ENCODE data around the gene ESF1.
"Not testable (repeated sequence)": the region's sequence is repeated elsewhere in the genome, so short reads cannot be mapped to it uniquely, and the experiment has no call there.

The ESF1 gene

DNA sequence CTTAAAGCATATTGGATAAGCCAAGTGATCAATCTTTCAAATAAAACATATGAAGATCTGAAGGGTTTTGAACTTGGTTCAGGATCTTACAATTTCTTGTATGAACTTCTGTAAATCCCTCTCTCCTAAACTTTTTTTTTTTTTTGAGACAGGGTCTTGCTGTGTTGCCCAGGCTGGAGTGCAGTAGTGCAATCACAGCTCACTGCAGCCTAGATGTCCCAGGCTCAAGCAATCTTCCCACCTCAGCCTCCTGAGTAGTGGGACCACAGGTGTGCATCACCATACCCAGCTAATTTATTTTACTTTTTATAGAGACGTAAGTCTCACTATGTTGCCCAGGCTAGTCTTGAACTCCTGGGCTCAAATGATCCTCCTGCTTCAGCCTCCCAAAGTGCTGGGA lies 46.5 kb downstream of the ESF1 start:
- DNase-seq, result not testable (repeated sequence)

- DNase-seq, result no peak
Measured at GRCh38 chr20:13736436-13737191, 48.1 kb downstream of the ESF1 start.

GRCh38 chr20:13735826-13736225 lies 48.9 kb downstream of the ESF1 start:
- DNase-seq, result no peak

GRCh38 chr20:13723011-13723410 lies 61.7 kb downstream of the ESF1 start:
- DNase-seq, result peak; percentile 34 to 45

GRCh38 chr20:13718171-13718570 lies 66.5 kb downstream of the ESF1 start:
- no peak for DNase-seq

- no peak for DNase-seq
Measured at GRCh38 chr20:13717631-13718044, 67.1 kb downstream of the ESF1 start.

DNA sequence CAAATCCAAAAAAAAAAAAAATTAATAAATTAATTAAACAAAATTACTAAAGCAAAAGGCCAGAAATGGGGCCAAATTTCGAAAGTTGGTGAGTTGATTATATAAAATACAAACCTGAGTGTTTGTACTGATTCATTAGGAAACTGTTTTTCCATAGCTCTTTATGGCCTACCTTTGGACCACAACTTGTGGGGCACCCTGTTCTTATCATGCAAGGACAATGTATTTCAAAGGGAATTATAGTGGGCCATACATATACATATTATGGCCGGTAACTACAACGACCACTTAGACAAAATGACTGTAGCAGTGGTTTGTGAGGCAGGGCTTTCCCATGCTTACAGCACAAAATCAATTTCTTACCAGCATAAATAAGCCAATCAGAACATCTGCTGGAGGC lies 69.5 kb downstream of the ESF1 start:
- DNase-seq, result no peak

- no peak for DNase-seq
Measured at GRCh38 chr20:13708234-13708633, 76.5 kb downstream of the ESF1 start.

- DNase-seq, result no peak
Measured at GRCh38 chr20:13703265-13703664, 81.5 kb downstream of the ESF1 start.

DNA sequence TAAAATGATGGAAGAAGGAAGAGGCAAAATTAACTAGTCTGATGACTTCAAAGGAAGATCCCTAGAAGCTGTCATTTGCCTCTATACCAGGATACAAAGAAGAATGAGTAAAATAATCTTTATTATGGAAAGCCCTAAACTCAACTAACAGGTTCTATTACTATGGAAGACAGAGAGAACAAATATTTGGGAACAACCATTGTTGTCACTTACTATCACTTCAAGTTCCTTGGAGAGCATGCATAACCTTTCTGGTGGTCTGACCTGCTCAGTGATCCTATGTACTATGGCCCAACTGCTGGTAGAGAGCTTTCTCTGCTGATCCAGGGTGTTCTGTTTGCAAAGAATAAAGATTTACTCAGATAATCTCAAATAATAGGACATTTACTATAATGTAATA lies 83.2 kb downstream of the ESF1 start:
- DNase-seq, result no peak

DNA sequence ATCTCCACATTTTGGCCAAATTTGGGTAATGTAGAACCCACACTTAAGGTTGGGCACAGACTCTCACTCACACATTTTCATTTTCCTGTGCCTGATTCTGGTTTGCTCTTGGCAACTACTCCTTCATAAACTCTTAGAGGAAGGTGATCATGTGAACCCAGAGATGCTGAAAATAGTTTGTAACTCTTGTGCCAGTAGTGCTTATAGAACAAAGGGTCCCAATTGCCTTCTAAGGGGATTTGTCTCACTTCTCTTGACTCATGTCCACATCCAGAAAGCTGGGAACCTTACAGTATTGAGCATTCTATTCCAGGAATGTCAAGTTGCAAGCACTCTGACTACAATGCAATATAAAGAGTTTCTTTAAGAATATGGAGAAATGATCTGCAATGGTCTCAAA lies 84.0 kb downstream of the ESF1 start:
- DNase-seq, result no peak

DNA sequence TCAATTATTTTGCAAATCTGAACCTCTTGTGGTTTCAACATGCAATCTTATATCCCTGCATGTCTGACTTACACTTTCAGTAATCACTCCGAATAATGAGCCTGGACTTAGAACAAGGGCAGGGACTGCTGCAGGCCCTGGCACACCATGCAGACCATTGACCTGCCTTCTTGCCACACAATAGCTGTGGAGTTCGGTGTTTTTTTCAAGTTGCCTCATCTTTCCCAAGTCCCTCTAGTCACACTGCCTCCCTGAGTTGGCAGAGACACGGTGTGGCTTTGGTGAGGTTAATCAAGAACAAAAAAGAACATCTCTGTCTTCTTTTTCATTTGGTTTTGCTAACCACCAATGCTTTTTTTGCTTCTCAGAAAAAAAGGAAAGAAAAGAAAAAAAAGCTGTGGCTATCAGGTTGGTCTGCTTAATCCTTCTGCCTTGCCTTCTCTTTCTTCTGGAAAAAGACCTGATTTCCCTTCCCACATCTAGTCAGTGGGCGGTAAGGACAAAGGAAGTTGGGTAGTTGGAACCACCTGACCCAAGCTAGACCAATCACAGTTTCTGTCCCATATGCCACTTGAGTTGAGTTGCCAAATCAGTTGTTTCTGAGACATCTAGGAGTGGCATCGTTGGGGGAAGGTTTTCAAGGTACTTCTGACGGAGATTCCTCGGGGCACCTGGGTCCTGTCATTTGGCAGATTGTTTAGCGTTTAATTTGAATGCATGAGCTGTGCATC lies 90.1 kb downstream of the ESF1 start:
- DNase-seq, result no peak

- no peak for DNase-seq
Measured at GRCh38 chr20:13692802-13693736, 91.7 kb downstream of the ESF1 start.

- no peak for DNase-seq
Measured at GRCh38 chr20:13690943-13691342, 93.8 kb downstream of the ESF1 start.

DNA sequence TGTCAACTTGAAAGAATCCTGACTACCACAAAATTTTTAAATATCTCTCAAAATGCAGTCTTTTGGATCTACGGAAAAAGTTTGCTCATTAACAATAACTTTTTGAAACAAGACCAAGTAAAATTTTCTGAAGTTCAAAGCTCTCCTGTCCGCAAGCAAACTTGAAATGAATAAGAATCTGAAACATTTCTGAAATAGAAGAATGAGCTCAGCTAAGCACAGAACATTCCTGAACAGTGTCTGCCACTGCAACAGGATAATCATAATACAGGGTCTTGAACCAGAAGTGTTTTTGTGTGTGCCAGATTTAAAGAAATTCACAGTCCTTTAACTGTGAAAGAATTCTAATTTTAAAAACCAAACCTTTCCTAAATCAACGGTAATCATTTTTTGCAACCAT lies 96.9 kb downstream of the ESF1 start:
- no peak for DNase-seq

DNA sequence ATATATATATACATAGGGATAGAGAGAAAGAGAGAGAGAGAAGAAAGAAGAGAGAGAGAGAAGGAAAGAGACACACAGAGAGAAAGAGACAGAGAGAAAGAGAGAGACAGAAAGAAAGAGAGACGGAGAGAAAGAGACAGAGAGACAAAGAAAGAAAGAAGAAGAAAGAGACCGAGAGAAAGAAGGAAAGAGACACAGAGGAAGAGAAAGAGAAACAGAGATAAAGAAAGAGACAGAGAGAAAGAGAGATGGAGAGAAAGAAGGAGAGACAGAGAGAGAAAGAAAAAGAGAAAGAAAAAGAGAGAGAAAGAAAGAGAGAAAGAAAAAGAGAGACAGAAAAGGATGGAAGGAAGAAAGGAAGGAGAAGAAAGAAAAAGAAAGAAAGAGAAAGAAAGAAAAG lies 99.1 kb downstream of the ESF1 start:
- DNase-seq, result no peak

- no peak for DNase-seq
Measured at GRCh38 chr20:13684566-13685222, 100.0 kb downstream of the ESF1 start.

DNA sequence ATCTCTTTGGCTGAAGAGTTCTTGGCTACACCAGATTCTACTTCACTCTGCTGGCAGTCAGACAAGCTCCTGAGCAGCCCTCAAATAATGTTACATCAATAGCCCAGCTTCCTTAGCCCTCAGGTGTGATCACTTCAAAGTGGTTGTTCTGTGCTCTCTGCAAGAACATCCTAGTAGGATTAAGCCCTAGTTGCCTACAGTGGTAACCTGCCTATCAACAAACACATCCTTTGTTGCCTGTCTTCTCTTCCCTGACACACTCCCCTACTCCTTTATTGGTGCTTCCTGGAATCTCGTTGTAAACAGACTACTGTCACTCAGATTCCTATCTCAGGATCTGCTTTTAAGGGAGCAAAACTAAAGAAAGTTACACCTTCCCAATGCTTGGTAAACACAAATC lies 100.9 kb downstream of the ESF1 start:
- no peak for DNase-seq

- no peak for DNase-seq
Measured at GRCh38 chr20:13681248-13682125, 103.2 kb downstream of the ESF1 start.

- no peak for DNase-seq
Measured at GRCh38 chr20:13678944-13679343, 105.8 kb downstream of the ESF1 start.

DNA sequence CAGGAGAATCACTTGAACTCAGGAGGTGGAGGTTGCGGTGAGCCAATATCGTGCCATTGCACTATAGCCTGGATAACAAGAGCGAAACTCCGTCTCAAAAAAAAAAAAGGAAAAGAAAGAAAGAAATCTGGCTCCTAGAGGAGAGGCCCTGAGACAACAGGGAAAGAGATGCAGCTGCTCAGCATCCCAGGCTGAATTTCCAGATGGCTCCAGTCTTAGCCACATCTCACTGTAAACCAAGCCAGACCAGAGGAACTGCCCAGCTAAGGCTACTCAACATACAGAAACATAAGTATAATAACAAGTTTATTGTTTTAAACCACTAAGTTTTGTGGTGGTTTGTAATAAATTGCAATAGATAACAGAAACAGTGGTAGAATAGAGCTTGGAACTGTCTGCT lies 107.5 kb downstream of the ESF1 start:
- DNase-seq, result no peak

GRCh38 chr20:13676682-13677081 lies 108.0 kb downstream of the ESF1 start:
- DNase-seq, result no peak

Data from AML-193 (cell line).